Measurements from ENCODE around the gene WWOX.

WWOX gene

GRCh38 chr16:78788276-78788675 lies 688.8 kb downstream of the WWOX start:
- no peak for DNase-seq

- no peak for DNase-seq
Measured at GRCh38 chr16:78788696-78789095, 689.2 kb downstream of the WWOX start.

GRCh38 chr16:78789561-78789960 lies 690.1 kb downstream of the WWOX start:
- no peak for DNase-seq

GRCh38 chr16:78791011-78791410 lies 691.6 kb downstream of the WWOX start:
- no peak for DNase-seq

GRCh38 chr16:78791926-78792325 lies 692.5 kb downstream of the WWOX start:
- no peak for DNase-seq

GRCh38 chr16:78792952-78793351 lies 693.5 kb downstream of the WWOX start:
- DNase-seq, result no peak

- DNase-seq, result no peak
Measured at GRCh38 chr16:78794581-78795250, 695.3 kb downstream of the WWOX start.

- DNase-seq, result no peak
Measured at GRCh38 chr16:78795433-78795832, 696.0 kb downstream of the WWOX start.

- peak in 1 of 2 experiments; percentile 5 for DNase-seq
Measured at GRCh38 chr16:78796221-78796866, 696.9 kb downstream of the WWOX start.

- no peak for DNase-seq
Measured at GRCh38 chr16:78799429-78799828, 700.0 kb downstream of the WWOX start.

- DNase-seq, result no peak
Measured at GRCh38 chr16:78800523-78800922, 701.1 kb downstream of the WWOX start.

- no peak for DNase-seq
Measured at GRCh38 chr16:78804058-78804735, 704.7 kb downstream of the WWOX start.

GRCh38 chr16:78805556-78805955 lies 706.1 kb downstream of the WWOX start:
- no peak for DNase-seq

GRCh38 chr16:78811247-78811646 lies 711.8 kb downstream of the WWOX start:
- no peak for DNase-seq

- DNase-seq, result no peak
Measured at GRCh38 chr16:78812582-78812981, 713.1 kb downstream of the WWOX start.

- peak in 1 of 2 experiments; percentile 24 for DNase-seq
Measured at GRCh38 chr16:78813661-78814311, 714.3 kb downstream of the WWOX start.

GRCh38 chr16:78815713-78816112 lies 716.3 kb downstream of the WWOX start:
- no peak for DNase-seq

GRCh38 chr16:78816499-78817195 lies 717.2 kb downstream of the WWOX start:
- no peak for DNase-seq

- no peak for DNase-seq
Measured at GRCh38 chr16:78817200-78817739, 717.8 kb downstream of the WWOX start.

- no peak for DNase-seq
Measured at GRCh38 chr16:78821335-78821734, 721.9 kb downstream of the WWOX start.

GRCh38 chr16:78822509-78822908 lies 723.1 kb downstream of the WWOX start:
- DNase-seq, result no peak

GRCh38 chr16:78823027-78823426 lies 723.6 kb downstream of the WWOX start:
- DNase-seq, result no peak

- DNase-seq, result no peak
Measured at GRCh38 chr16:78829280-78829679, 729.8 kb downstream of the WWOX start.
